Central memory CD8-positive, alpha-beta T cell (primary cell): Measurements from ENCODE around the gene ZG16.

Source experiments
- ATAC-seq: fragments of 150-1000 bp; cut with Tn5 transposase; replicated peaks from 2 replicates; pipeline ENCODE4 v1.10.0; 2022; ENCODE audit warnings: mild to moderate bottlenecking, moderate FRiP score, moderate number of reproducible peaks; ENCODE audit not compliant: poor library complexity, severe bottlenecking; ENCODE audit errors: extremely low read depth
- DNase-seq, 2 donors: peaks; one replicate each; pipeline ENCODE4 v3.0.0; 2021; ENCODE audit warnings: low spot score in 2 of 2
- H3K27ac Mint-ChIP-seq: one replicate; pipeline ENCODE4 v1.8.0; 2022; ENCODE audit warnings: low read depth, mild to moderate bottlenecking, moderate library complexity, mixed read lengths
- H3K27me3 Mint-ChIP-seq: one replicate; pipeline ENCODE4 v1.8.0; 2022; ENCODE audit warnings: mixed read lengths
- H3K36me3 Mint-ChIP-seq: one replicate; pipeline ENCODE4 v1.8.0; 2022; ENCODE audit warnings: mild to moderate bottlenecking, moderate library complexity, mixed read lengths; ENCODE audit not compliant: insufficient read depth
- H3K4me1 Mint-ChIP-seq: one replicate; pipeline ENCODE4 v1.8.0; 2022; ENCODE audit warnings: mixed read lengths
- H3K4me3 Mint-ChIP-seq: one replicate; pipeline ENCODE4 v1.8.0; 2022; ENCODE audit warnings: mild to moderate bottlenecking, moderate library complexity, mixed read lengths
- H3K9me3 Mint-ChIP-seq: one replicate; pipeline ENCODE4 v1.8.0; 2022; ENCODE audit warnings: mixed read lengths

Gene ZG16

DNA sequence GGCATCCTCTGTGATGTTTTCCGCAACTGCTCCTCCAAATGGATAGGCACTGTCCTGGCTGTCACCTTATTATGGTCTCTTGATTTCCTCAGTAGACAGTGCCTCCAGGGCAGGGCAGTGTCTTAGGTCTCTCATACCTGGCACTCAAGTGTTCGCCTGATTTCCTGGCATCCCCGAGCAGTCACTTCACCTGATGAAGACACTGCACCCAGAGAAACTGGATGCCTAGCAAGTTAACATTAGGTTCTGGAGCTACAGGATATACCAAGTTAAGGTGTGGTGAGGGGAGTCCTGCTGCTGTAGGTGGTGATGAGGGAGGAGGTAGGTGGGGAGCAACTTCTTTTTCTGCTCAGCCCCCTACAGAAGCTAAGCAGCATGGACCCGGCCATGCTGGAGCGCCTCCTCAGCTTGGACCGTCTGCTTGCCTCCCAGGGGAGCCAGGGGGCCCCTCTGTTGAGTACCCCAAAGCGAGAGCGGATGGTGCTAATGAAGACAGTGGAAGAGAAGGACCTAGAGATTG is 24.4 kb downstream of the ZG16 start:
- no peak overlapping the region for H3K4me3 Mint-ChIP-seq

DNA sequence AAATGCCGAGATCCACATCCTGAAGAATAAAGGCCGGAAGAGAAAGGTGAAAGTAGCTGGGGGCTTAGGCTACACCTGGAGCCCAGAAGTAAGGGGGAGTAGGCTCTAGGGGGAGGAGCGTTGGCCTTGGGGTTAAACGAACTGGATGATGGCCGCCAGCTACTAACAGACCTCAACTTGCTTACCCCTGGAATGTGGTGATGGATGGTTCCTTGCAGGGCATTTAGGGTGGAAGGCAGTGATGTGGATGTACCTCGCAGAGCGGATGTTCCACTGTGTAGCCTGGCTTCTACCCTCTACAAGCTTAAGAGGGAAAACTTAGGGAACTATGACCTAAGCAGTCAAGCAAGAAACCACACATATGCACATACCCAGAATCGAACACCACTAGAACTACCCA is 26.0 kb downstream of the ZG16 start:
- peak overlapping the region; percentile 96 for H3K4me3 Mint-ChIP-seq
- peaks cover 39% of the 10 kb centered on the region for H3K4me1 Mint-ChIP-seq
- H3K27ac Mint-ChIP-seq = peak overlapping the region; percentile 99
- DNase-seq (no peak), ATAC-seq (no peak)
- H3K9me3 Mint-ChIP-seq = no peaks in the 10 kb centered on the region
- H3K27me3 Mint-ChIP-seq = no peaks in the 10 kb centered on the region
- H3K36me3 Mint-ChIP-seq = peaks cover 58% of the 10 kb centered on the region

More for the DNA sequence above, 24.4 kb downstream of the ZG16 start:
- Mint-ChIP-seq H3K4me1 (peaks cover 32% of the 10 kb centered on the region), H3K27ac (no peak overlapping the region), H3K27me3 (no peaks in the 10 kb centered on the region), H3K9me3 (no peaks in the 10 kb centered on the region), H3K36me3 (peaks cover 55% of the 10 kb centered on the region)
- no peak for ATAC-seq
- DNase-seq = no peak

DNA sequence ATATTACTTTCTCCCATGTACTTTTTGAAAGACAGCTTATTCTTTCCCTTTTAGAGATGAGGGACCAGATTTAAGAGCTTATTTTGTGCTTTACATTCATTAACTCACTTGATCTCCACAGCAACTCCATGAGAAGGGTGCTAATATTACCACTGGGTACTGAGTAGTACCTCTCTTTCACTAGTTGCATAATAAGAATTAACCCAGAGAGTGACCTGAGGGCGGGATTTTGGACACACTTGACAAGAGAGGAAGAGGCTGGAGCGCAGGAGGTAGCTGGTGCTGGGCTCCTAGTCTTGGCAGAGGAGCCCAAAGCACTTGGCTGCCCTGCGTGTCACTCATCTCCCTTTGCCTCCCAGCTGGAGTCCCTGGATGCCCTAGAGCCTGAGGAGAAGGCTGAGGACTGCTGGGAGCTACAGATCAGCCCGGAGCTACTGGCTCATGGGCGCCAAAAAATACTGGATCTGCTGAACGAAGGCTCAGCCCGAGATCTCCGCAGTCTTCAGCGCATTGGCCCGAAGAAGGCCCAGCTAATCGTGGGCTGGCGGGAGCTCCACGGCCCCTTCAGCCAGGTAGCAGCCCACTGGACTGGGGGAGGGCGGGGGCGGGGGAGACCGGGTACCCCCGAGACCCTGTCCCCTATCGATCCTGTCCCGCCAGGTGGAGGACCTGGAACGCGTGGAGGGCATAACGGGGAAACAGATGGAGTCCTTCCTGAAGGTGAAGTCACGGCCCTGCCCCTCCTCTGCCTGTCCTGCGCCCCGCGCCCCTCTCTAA is 26.6 kb downstream of the ZG16 start:
- H3K9me3 Mint-ChIP-seq = no peaks in the 10 kb centered on the region
- peaks cover 42% of the 10 kb centered on the region for H3K4me1 Mint-ChIP-seq
- H3K4me3 Mint-ChIP-seq = peak overlapping the region; percentile 96
- DNase-seq (no peak), ATAC-seq (no peak)
- peaks cover 57% of the 10 kb centered on the region for H3K36me3 Mint-ChIP-seq
- peak overlapping the region; percentile 99 for H3K27ac Mint-ChIP-seq
- no peaks in the 10 kb centered on the region for H3K27me3 Mint-ChIP-seq

DNA sequence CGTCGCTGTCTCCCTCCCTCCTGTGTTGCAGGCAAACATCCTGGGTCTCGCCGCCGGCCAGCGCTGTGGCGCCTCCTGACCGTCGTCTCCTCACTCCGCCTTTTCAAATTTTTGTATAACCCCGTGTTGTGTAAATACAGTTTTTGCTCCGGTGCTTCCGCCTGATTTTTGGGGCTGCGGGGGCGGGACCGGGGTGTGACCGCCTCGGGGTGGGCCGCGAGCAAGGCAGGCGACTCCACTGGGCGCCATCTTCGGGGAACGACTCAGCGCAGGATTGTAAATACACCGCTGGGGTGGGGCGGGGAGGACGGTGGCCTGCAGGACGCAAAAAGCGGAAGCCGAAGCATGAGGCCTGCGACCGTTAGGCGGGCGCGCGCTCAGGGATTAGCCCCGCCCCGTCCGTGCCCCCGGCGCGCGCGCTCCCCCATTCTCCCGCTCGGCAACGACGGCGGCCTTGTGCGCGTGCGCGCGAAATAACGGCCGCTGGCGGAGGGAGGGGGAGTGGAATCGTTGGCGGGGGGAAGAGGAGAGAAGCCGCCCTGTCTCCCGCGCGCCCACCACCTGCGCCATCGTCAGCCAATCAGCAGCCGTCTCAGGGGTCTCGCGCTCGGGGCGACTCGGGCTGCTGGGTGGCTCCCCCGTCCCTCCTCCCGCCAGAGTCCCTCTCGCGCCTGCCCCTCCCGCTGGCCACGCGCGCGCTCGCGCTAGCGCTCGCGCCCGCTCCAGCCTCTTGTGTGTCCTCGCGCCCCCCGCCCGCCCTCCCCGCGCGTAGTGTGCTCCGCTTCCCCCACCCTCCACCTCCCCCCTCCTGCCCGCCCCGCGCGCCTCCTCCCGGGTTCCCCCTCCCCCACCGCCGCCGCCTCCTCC is 27.4 kb downstream of the ZG16 start:
- DNase-seq = peak; percentile 89 to 97
- peaks cover 50% of the 10 kb centered on the region for H3K4me1 Mint-ChIP-seq
- peaks cover 58% of the 10 kb centered on the region for H3K36me3 Mint-ChIP-seq

DNA sequence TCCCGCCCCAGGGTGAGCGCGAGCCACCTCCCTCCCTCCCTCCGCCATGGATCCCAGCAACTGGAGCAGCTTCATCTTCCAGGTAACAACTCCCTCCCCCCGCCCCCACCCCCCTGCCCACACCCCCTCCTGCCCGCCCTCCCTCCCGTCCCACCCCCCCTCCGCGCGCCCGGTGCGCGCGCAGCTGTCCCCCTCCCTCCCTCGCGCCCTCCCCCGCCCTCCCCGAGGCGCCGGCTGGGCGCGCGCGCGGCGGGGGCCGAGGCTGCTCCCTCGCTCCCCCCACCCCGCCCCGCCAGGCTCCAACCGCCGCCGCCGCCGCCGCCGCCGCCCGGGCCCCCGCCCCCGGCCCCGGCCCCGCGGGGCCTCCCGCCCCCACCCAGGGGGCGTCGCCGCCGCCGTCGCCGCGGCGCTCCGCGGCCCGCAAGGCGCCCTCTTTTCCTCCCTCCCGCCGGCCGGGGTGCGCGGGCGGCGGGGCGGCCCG is 28.1 kb downstream of the ZG16 start, which contains the start of gene MAZ:
TSS of gene MAZ (plus strand) at position 431 of the 481 bp plus-strand sequence. CDS start 173 bp downstream, outside the sequence.
- Mint-ChIP-seq H3K4me1 (peaks cover 57% of the 10 kb centered on the region), H3K27me3 (no peaks in the 10 kb centered on the region), H3K36me3 (peaks cover 52% of the 10 kb centered on the region), H3K4me3 (peak within 1 kb of the TSS; percentile 96), H3K27ac (peak within 1 kb of the TSS; percentile 99), H3K9me3 (no peaks in the 10 kb centered on the region)
- DNase-seq = no peak
- ATAC-seq = no peak

More for the DNA sequence above, 27.4 kb downstream of the ZG16 start:
- no peaks in the 10 kb centered on the region for H3K27me3 Mint-ChIP-seq
- peak; percentile 63 for ATAC-seq
- no peaks in the 10 kb centered on the region for H3K9me3 Mint-ChIP-seq
- peak overlapping the region; percentile 96 for H3K4me3 Mint-ChIP-seq
- peak overlapping the region; percentile 99 for H3K27ac Mint-ChIP-seq

DNA sequence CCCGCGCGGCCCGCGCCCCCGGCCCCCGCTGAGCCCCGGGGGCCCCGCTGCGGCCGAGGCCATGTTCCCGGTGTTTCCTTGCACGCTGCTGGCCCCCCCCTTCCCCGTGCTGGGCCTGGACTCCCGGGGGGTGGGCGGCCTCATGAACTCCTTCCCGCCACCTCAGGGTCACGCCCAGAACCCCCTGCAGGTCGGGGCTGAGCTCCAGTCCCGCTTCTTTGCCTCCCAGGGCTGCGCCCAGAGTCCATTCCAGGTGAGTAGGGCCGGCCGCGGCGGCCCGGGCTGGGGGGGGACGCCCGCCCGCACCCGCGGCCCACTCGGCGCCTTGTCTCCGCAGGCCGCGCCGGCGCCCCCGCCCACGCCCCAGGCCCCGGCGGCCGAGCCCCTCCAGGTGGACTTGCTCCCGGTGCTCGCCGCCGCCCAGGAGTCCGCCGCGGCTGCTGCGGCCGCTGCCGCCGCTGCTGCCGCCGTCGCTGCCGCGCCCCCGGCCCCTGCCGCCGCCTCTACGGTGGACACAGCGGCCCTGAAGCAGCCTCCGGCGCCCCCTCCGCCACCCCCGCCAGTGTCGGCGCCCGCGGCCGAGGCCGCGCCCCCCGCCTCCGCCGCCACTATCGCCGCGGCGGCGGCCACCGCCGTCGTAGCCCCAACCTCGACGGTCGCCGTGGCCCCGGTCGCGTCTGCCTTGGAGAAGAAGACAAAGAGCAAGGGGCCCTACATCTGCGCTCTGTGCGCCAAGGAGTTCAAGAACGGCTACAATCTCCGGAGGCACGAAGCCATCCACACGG is 28.8 kb downstream of the ZG16 start:
- Mint-ChIP-seq H3K27ac (peak overlapping the region; percentile 92), H3K36me3 (peaks cover 48% of the 10 kb centered on the region), H3K9me3 (no peaks in the 10 kb centered on the region), H3K27me3 (no peaks in the 10 kb centered on the region), H3K4me1 (peaks cover 64% of the 10 kb centered on the region), H3K4me3 (peak overlapping the region; percentile 92)
- DNase-seq (no peak), ATAC-seq (no peak)

DNA sequence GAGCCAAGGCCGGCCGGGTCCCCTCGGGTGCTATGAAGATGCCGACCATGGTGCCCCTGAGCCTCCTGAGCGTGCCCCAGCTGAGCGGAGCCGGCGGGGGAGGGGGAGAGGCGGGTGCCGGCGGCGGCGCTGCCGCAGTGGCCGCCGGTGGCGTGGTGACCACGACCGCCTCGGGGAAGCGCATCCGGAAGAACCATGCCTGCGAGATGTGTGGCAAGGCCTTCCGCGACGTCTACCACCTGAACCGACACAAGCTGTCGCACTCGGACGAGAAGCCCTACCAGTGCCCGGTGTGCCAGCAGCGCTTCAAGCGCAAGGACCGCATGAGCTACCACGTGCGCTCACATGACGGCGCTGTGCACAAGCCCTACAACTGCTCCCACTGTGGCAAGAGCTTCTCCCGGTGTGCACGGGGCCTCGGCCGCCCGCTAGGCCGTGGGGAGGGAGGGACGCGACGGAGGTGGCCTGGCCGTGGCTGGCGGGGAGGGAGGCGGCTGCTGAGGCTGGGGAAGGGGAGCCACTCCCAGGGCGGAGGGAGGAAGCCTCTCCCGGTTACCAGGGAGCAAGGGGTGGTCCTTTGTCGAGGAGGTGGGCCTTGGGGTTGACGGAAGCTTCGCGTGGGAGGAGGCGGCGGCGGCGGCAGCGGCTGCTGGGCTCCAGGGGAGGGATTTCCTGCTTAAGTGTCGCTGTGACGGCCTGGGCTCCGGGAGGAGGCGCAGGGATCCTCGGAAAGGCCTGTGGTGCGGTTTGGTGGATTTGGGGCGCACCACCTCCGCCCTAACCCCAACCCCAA is 29.6 kb downstream of the ZG16 start:
- Mint-ChIP-seq H3K27ac (peak overlapping the region; percentile 92), H3K4me1 (peaks cover 70% of the 10 kb centered on the region), H3K4me3 (peak overlapping the region; percentile 92), H3K36me3 (peaks cover 43% of the 10 kb centered on the region), H3K27me3 (no peaks in the 10 kb centered on the region), H3K9me3 (no peaks in the 10 kb centered on the region)
- DNase-seq (peak; percentile 74 to 88), ATAC-seq (peak; percentile 49)

DNA sequence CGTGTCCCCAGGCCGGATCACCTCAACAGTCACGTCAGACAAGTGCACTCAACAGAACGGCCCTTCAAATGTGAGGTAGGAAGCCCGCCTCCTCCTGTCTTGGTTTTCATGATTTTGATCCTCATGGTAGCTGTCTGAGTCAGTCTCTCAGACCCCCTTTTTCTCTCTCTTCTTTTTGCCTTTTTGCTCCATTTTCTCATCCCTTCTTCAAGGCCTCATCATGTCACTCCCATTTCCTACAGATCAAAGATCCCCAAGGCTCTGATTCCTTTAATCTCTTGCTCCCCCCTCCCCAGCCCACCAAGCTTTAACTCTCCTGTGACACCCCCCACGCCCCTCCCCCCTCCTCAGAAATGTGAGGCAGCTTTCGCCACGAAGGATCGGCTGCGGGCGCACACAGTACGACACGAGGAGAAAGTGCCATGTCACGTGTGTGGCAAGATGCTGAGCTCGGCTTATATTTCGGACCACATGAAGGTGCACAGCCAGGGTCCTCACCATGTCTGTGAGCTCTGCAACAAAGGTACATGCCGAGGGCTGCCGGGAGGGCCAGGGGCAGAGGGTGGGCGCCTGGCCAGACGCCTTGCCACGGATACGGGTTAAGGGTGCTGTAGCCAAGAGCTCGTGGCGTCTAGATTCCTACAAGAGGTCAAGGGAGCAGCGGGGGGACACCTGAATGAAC is 30.3 kb downstream of the ZG16 start:
- peaks cover 69% of the 10 kb centered on the region for H3K4me1 Mint-ChIP-seq

DNA sequence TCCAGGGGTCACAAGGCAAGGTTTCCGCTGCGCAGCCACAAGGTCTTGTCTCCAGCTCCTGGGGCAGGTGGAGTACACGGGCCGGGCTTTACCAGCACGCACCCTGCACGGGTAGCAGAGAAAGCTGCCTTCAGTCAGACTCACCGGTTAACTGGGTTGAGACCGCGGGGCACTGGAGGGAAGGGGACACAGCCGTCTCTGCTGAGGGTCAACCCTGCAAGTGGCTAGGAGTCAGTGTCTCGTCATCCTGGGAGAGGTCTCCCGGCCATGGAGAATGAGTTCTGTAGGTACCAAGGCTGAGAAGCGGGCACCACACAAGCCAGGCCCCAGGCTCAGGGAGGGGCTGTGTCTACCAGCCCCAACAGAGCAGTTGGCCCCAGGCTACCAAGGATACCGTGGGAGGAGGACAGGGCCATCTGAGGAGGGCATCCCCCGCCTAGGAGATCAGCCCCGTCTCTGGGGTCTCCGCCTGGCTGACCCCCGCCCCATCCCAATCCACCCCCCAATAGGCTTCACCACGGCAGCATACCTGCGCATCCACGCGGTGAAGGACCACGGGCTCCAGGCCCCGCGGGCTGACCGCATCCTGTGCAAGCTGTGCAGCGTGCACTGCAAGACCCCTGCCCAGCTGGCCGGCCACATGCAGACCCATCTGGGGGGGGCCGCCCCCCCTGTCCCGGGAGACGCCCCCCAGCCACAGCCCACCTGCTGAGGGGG is 31.1 kb downstream of the ZG16 start:
- no peak for DNase-seq
- H3K27me3 Mint-ChIP-seq = no peaks in the 10 kb centered on the region
- no peak for ATAC-seq
- H3K36me3 Mint-ChIP-seq = peaks cover 41% of the 10 kb centered on the region
- H3K4me3 Mint-ChIP-seq = peak overlapping the region; percentile 92
- H3K27ac Mint-ChIP-seq = peak overlapping the region; percentile 92
- H3K9me3 Mint-ChIP-seq = no peaks in the 10 kb centered on the region
- H3K4me1 Mint-ChIP-seq = peaks cover 61% of the 10 kb centered on the region

More for the DNA sequence above, 30.3 kb downstream of the ZG16 start:
- no peaks in the 10 kb centered on the region for H3K9me3 Mint-ChIP-seq
- ATAC-seq (peak; percentile 37), DNase-seq (no peak)
- H3K36me3 Mint-ChIP-seq = peaks cover 41% of the 10 kb centered on the region
- no peaks in the 10 kb centered on the region for H3K27me3 Mint-ChIP-seq
- peak overlapping the region; percentile 92 for H3K27ac Mint-ChIP-seq
- peak overlapping the region; percentile 92 for H3K4me3 Mint-ChIP-seq

DNA sequence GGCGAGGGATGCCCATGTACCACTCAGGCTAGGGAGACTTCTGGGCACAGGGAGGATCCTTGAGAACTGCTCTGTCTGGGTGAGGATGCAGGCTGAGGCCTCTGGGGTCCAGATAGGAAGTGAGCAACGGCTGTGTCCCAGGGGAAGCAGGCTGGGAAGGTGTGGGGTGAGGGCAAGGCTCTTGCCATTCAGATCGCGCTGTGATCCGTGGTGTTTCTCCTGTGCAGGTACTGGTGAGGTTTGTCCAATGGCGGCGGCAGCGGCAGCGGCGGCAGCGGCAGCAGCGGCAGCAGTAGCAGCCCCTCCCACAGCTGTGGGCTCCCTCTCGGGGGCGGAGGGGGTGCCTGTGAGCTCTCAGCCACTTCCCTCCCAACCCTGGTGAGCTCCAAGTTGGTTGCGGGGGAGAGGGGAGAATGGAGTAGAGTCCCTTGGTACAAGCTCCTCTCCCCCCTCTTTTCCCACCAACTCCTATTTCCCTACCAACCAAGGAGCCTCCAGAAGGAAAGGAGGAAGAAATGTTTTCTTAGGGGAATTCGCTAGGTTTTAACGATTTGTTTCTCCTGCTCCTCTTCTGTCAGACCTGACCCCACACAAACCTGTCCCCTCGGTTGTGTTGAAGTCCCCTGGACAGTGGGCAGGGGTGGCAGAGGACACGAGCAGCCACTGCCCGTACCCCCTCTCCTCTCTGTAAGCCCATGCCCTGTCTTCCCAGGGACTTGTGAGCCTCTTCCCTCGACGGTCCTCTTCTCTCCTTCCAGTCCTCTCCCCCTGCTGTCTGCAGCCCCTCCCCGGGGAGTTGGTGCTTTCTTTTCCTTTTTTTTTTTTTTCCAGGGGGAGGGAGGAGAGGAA is 32.0 kb downstream of the ZG16 start:
- no peaks in the 10 kb centered on the region for H3K9me3 Mint-ChIP-seq
- H3K4me1 Mint-ChIP-seq = peaks cover 60% of the 10 kb centered on the region
- H3K27me3 Mint-ChIP-seq = no peaks in the 10 kb centered on the region
- peak overlapping the region; percentile 87 for H3K27ac Mint-ChIP-seq
- peaks cover 36% of the 10 kb centered on the region for H3K36me3 Mint-ChIP-seq
- DNase-seq (peak in 1 of 2 donors; percentile 56), ATAC-seq (no peak)
- H3K4me3 Mint-ChIP-seq = peak overlapping the region; percentile 92
